SU-DHL-6 (cell line): ENCODE measurements around the gene PTPN5.

Source experiments
- EZH2phosphoT487 ChIP-seq: fragments of 200-600 bp; sonication (generic), shearing (Covaris generic); conservative IDR thresholded peaks from 2 replicates; pipeline ENCODE4 v1.6.1; 2018; ENCODE audit warnings: mild to moderate bottlenecking, antibody characterized with exemption, low read length, moderate library complexity, mixed read lengths
- TF ChIP-seq, protein P1 (sequence below): fragments of 200-600 bp; sonication (generic); IDR thresholded peaks from one replicate; pipeline ENCODE4 v1.5.1; 2017; ENCODE audit warnings: antibody characterized with exemption, mild to moderate bottlenecking, low read length, moderate library complexity; ENCODE audit not compliant: insufficient read depth, poor library complexity, severe bottlenecking

DNA sequence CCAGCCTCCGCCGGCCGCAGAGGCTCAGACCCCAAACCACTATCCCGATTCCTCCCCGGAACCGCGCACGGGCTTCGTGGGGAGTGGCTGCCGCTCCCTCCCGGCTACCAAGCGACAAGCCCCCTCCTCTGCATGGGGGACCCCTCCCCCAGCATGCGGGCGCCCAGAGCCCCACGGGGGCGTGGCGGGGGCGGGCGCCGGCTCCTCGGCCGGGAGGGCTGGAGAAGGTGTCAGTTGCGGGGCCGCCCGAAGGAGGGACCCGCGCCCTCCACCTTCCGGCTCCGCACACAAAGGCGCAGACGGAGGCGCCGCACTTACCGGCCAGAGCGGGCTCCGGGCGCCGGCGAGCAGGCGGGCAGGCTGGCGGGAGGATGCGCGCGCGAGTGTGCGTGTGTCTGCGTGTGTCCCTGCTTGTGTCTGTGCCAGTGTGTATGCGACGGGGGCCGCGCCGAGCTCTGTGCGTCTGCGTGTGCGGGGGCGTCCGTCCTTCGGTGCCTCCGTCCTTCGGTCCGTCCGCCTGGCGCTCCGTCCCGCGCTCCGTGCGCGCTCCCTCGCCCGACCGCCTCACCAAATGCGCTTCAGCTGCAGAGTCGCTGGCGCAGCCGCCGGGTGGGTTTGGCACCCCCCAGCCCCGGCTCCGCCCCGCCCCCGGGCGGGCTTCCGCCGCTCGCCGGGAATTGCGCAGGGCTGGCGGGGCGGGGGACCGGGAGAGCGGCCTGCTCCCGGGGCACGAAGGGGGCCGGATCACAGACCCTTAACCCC lies at the start of gene PTPN5:
- no peak for TF ChIP-seq EZH2phosphoT487
- TF ChIP-seq, protein P1, sequence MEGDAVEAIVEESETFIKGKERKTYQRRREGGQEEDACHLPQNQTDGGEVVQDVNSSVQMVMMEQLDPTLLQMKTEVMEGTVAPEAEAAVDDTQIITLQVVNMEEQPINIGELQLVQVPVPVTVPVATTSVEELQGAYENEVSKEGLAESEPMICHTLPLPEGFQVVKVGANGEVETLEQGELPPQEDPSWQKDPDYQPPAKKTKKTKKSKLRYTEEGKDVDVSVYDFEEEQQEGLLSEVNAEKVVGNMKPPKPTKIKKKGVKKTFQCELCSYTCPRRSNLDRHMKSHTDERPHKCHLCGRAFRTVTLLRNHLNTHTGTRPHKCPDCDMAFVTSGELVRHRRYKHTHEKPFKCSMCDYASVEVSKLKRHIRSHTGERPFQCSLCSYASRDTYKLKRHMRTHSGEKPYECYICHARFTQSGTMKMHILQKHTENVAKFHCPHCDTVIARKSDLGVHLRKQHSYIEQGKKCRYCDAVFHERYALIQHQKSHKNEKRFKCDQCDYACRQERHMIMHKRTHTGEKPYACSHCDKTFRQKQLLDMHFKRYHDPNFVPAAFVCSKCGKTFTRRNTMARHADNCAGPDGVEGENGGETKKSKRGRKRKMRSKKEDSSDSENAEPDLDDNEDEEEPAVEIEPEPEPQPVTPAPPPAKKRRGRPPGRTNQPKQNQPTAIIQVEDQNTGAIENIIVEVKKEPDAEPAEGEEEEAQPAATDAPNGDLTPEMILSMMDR = no peak
